Activated naive CD4-positive, alpha-beta T cell treated with anti-CD3 and anti-CD28 coated beads for 36 hours (primary cell): ENCODE data around the gene PHACTR1. TPM values are rescaled to one million over a fixed set of nuclear protein-coding genes. Genes with fewer than 3 reads are reported as not detected.

ENCODE experiments used
- CTCF ChIA-PET: fragments of 350-600 bp; sonication (Branson Sonifier 250); formaldehyde crosslinking; loops from one replicate; lab custom pipeline; 2021; ENCODE audit warnings: antibody characterized with exemption; lab: Charles Lee
- DNase-seq: peaks from one replicate; pipeline ENCODE4 v3.0.0-alpha.2; 2020
- H3K27ac Mint-ChIP-seq: one replicate; pipeline ENCODE4 v1.8.0; 2021; ENCODE audit warnings: mild to moderate bottlenecking, mixed read lengths
- H3K27me3 Mint-ChIP-seq: one replicate; pipeline ENCODE4 v1.8.0; 2021; ENCODE audit warnings: low read depth, mixed read lengths
- H3K36me3 Mint-ChIP-seq: one replicate; pipeline ENCODE4 v1.8.0; 2021; ENCODE audit warnings: low read depth, mixed read lengths
- H3K4me1 Mint-ChIP-seq: one replicate; pipeline ENCODE4 v1.8.0; 2021; ENCODE audit warnings: low read depth, mixed read lengths
- H3K4me3 Mint-ChIP-seq: one replicate; pipeline ENCODE4 v1.8.0; 2021; ENCODE audit warnings: mild to moderate bottlenecking, moderate library complexity, mixed read lengths
- H3K9me3 Mint-ChIP-seq: one replicate; pipeline ENCODE4 v1.8.0; 2021; ENCODE audit warnings: mixed read lengths
- intact Hi-C: fragments of 100-400 bp; cut with micrococcal nuclease; formaldehyde crosslinking; loops from one replicate; pipeline ENCODE4 v1.15.1; 2023
- total RNA-seq, 2 experiments: library from RNA; stranded (reverse); gene quantifications; one replicate each; pipeline ENCODE4 v1.2.3, GENCODE V29; 2021

The PHACTR1 gene
- total RNA-seq, 2 experiments from 2014 or later: 0.31 TPM; not detected in 1

DNA sequence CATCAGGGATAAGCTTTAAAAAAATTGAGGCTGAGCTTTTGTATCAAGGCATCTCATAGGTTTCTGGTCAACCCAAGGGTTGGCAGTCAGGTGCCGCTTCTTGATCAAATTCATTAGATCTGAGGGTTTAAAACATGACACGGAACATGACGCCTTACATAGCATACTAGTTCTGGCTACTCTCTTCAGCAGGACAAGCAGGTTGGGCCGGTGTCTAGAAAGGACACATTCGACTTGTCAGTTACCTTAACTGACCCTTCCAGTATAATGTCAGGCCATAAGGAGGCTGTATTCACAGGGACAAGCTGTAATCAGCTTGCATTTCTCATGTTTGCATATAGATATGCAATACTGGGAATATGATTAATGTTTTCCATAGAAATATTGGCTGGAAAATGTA is 65.6 kb downstream of the PHACTR1 start:
- CTCF ChIA-PET: no interaction called here
- peaks cover 4% of the 10 kb centered on the region for H3K27me3 Mint-ChIP-seq
- H3K27ac Mint-ChIP-seq: no peak overlapping the region
- no peak overlapping the region for H3K4me3 Mint-ChIP-seq
- no peaks in the 10 kb centered on the region for H3K36me3 Mint-ChIP-seq
- DNase-seq: no peak
- H3K9me3 Mint-ChIP-seq: no peaks in the 10 kb centered on the region
- intact Hi-C loops: no loop called here
- H3K4me1 Mint-ChIP-seq: no peaks in the 10 kb centered on the region

DNA sequence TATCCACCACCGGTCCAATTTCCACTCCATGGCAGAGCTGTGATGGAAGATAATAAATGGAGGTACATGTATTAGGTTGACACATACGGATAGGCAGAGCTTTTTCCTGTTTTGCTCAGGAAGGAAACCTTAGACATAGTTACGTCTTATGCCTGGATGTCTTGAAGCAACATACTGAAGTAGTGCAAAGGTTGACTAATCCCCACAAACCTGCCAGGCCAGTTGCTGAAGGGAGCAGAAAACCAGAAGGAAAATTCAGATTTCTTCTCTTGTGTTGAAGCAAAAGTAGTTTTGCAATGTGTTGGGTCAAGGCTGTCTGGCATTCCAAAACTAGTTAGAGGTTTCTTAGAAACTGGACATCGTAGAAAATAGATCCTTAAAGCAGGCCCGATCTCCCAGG is 68.7 kb downstream of the PHACTR1 start:
- no peaks in the 10 kb centered on the region for H3K9me3 Mint-ChIP-seq
- intact Hi-C loops: no loop called here
- no peak overlapping the region for H3K27ac Mint-ChIP-seq
- CTCF ChIA-PET: interaction anchor here (0.7 kb wide), 1 partner anchor 21 kb away, joined by 3 read pairs; no protein-coding TSS in a partner anchor
- DNase-seq: no peak
- peaks cover 5% of the 10 kb centered on the region for H3K27me3 Mint-ChIP-seq
- no peak overlapping the region for H3K4me3 Mint-ChIP-seq
- no peaks in the 10 kb centered on the region for H3K36me3 Mint-ChIP-seq
- H3K4me1 Mint-ChIP-seq: no peaks in the 10 kb centered on the region

DNA sequence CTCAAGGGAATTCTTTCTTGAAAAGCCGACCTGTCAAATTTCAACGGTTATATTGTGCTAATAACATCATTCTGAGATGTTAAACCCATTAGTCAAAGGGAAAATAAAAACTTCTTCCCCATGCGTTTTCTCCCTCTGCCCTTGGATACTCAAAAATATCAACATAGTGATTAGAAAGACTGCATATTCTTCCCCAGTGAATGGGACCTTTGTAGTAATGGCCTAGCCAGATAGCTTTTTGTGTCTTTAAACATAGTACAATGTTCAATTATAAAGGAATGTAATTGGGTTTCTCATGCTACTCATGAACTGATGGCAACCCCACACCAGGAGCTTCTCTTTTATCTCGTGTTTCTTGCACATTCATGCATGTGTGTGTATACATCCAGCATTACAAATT is 69.4 kb downstream of the PHACTR1 start:
- no peaks in the 10 kb centered on the region for H3K9me3 Mint-ChIP-seq
- H3K27ac Mint-ChIP-seq: no peak overlapping the region
- peaks cover 7% of the 10 kb centered on the region for H3K27me3 Mint-ChIP-seq
- H3K4me3 Mint-ChIP-seq: no peak overlapping the region
- no peaks in the 10 kb centered on the region for H3K4me1 Mint-ChIP-seq
- CTCF ChIA-PET: no interaction called here
- no peaks in the 10 kb centered on the region for H3K36me3 Mint-ChIP-seq
- no peak for DNase-seq
- intact Hi-C loops: no loop called here

DNA sequence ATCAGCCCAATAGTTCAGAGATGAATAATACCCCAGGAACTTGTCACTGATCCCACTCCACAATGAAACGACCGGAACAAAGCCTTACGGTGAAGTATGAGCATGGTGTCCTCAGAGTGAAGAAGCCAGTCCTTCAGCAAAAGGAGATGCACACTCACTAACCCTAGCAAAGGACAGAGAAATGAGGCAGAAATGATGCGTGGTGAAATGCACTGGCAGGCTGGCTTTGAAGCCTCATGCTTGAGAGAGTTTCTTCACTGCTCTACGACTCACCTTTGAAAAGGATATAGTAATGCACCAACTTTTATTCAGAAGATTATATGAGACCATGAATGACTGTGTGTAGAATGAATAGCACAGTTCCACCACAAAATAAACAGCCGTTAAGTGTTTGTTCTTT is 74.8 kb downstream of the PHACTR1 start:
- Mint-ChIP-seq H3K9me3 (no peaks in the 10 kb centered on the region), H3K27me3 (peaks cover 10% of the 10 kb centered on the region), H3K36me3 (no peaks in the 10 kb centered on the region), H3K4me1 (no peaks in the 10 kb centered on the region), H3K4me3 (no peak overlapping the region), H3K27ac (no peak overlapping the region)
- intact Hi-C loops: no loop called here
- CTCF ChIA-PET: no interaction called here
- no peak for DNase-seq

DNA sequence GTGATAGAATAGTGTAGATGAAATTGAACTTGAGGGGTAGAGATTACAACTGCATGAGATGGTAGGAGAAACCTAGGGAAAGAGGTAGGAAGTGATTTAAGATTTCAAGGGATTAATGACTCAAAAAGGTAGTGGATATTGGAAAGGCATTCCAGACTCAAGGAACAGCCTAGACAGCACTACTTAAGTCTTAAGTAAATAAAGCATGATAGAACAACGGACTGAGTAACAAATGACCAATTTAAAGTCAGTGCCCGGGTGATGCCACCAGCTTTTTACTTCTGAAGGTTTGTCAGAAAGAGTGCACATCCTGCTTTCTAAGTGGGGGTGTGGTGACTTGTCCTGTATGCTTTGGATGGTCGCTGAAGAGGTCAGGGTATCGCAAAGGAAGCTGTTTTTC is 81.8 kb downstream of the PHACTR1 start:
- no peak overlapping the region for H3K27ac Mint-ChIP-seq
- H3K4me3 Mint-ChIP-seq: no peak overlapping the region
- H3K9me3 Mint-ChIP-seq: no peaks in the 10 kb centered on the region
- DNase-seq: no peak
- CTCF ChIA-PET: no interaction called here
- H3K27me3 Mint-ChIP-seq: peaks cover 6% of the 10 kb centered on the region
- H3K4me1 Mint-ChIP-seq: no peaks in the 10 kb centered on the region
- intact Hi-C loops: no loop called here
- no peaks in the 10 kb centered on the region for H3K36me3 Mint-ChIP-seq

DNA sequence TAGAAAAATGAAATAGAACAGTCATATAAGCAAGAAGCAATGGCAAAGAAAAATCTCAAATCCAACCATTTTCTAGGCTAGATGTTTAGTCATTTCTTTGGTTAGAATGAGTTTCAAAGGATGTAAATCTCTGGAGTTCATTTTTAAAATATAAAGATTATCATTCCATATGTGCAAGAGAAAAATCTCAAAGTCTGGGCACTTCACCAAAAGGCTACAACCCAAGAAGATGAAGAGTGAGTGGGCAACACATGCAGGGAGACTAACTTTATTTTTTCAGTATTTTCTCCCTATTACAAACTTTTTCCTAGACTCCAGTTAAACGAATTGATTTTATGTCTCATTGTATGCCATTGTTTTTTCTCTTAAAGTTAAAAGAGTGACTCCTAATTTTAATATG is 83.6 kb downstream of the PHACTR1 start:
- intact Hi-C loops: no loop called here
- no peaks in the 10 kb centered on the region for H3K36me3 Mint-ChIP-seq
- DNase-seq: no peak
- no peak overlapping the region for H3K27ac Mint-ChIP-seq
- peaks cover 6% of the 10 kb centered on the region for H3K27me3 Mint-ChIP-seq
- H3K4me1 Mint-ChIP-seq: no peaks in the 10 kb centered on the region
- H3K9me3 Mint-ChIP-seq: no peaks in the 10 kb centered on the region
- no peak overlapping the region for H3K4me3 Mint-ChIP-seq
- CTCF ChIA-PET: no interaction called here

DNA sequence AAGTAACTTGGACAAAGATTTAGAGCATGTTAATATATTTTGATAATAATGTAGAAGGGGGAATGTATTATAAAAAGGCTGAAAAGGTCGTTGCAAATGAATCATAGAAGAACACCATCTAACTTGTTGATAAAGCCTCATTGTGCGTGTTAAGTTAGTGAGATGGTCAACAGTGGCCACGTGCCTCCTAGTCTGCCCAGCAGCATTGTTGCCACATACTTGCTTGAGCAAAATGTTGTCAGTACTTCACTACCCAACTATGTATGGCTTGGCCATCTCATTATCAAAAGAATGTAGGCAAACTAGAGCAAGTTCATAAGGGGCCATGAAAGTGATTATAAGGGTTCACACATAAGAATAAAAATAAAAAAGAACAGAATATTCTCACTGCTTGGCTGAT is 84.6 kb downstream of the PHACTR1 start:
- CTCF ChIA-PET: no interaction called here
- no peak overlapping the region for H3K4me3 Mint-ChIP-seq
- H3K4me1 Mint-ChIP-seq: no peaks in the 10 kb centered on the region
- intact Hi-C loops: no loop called here
- no peaks in the 10 kb centered on the region for H3K9me3 Mint-ChIP-seq
- H3K27me3 Mint-ChIP-seq: peaks cover 3% of the 10 kb centered on the region
- no peaks in the 10 kb centered on the region for H3K36me3 Mint-ChIP-seq
- no peak overlapping the region for H3K27ac Mint-ChIP-seq
- no peak for DNase-seq

DNA sequence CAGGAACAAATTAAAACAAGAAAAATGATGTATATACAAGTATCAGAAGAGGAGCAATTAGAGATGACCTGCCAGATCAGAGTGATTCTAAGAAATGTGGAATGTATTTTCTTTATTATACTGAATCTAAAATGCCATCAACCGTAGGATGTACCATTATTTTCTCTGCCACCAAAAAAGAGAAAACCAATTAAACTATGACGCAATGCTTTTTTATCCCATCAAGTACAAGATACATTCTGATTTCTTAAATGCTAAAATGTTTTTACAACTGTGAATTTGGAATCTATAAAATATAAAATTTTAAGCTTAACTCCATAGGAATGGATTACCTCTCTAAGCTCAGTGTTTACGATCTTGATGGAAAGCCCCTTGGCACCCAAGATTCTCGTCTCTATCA is 85.9 kb downstream of the PHACTR1 start:
- Mint-ChIP-seq H3K4me1 (no peaks in the 10 kb centered on the region), H3K27me3 (peaks cover 4% of the 10 kb centered on the region), H3K27ac (no peak overlapping the region), H3K9me3 (no peaks in the 10 kb centered on the region), H3K4me3 (no peak overlapping the region), H3K36me3 (no peaks in the 10 kb centered on the region)
- DNase-seq: no peak
- CTCF ChIA-PET: interaction anchor here (0.9 kb wide), 1 partner anchor 37 kb away, joined by 3 read pairs; no protein-coding TSS in a partner anchor
- intact Hi-C loops: no loop called here

DNA sequence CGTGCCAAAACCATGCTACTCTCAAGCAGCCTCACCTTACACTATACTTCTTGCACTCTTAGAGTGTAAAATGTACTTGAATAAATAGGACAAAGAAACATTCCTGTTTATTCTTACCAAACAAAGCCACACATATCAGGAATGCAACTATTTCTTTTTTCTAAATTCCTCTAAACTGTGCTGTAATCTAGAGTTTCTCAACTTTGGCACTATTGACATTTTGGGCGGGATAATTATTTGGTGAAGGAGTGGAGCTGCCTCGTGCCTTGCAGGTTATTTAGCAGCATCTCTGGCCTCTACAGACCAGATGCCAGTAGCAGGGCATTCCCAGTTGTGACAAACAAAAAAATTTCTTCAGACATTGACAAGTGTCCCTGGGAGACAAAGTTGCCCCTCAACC is 86.9 kb downstream of the PHACTR1 start:
- intact Hi-C loops: no loop called here
- Mint-ChIP-seq H3K27me3 (peaks cover 4% of the 10 kb centered on the region), H3K9me3 (no peaks in the 10 kb centered on the region), H3K4me3 (no peak overlapping the region), H3K27ac (no peak overlapping the region), H3K4me1 (no peaks in the 10 kb centered on the region), H3K36me3 (no peaks in the 10 kb centered on the region)
- DNase-seq: no peak
- CTCF ChIA-PET: no interaction called here

DNA sequence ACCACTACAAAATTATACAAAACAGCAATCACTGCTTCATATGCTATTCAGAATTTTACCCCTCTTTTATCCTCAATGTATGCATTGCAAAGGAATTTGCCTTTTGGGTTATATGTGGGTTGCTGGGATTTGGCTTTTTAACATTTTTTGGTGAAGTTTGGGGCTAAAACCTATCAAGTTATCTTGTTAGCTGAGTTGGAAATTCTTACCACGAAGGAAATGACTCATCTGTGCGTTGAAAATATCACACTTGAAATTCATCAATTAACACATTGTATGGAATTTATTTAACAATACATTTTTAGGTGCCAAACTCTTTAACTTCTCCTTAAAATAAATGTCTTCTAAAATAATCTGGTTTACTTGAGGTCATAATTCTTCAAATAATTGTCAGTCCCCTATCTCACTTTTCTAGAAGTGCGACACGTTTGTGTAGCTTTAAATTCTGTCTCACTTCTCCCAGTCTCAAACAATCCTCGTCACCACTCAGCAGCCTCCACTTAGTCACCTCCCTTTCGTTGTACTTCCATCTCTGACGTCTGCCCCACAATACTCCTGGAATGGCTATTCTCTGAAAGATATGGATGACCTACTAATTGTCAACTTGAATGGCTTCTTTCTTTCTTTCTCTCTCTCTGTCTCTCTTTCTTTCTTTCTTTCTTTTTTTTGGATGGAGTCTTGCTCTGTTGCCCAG is 88.5 kb downstream of the PHACTR1 start:
- Mint-ChIP-seq H3K27me3 (peaks cover 4% of the 10 kb centered on the region), H3K36me3 (no peaks in the 10 kb centered on the region), H3K4me3 (no peak overlapping the region), H3K27ac (no peak overlapping the region), H3K9me3 (no peaks in the 10 kb centered on the region), H3K4me1 (no peaks in the 10 kb centered on the region)
- no peak for DNase-seq
- intact Hi-C loops: no loop called here
- CTCF ChIA-PET: no interaction called here

DNA sequence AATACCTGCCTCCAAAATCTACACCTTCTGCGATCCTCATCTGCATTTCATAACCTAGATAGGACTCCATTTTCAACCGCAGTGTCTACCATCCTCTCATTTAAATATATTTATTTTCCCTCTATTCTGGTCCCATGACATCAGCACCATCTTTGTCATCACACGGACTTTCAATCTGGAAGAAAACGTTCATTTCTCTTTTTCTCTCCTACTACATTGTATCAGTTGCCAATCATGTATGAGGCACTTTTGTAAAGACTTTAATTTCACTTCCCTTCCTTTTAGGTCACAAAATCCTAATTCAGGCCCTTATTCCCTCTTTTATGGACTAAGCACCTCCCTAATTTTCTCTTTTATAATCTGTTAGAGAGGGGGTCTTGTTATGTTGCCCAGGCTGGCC is 89.6 kb downstream of the PHACTR1 start:
- CTCF ChIA-PET: no interaction called here
- Mint-ChIP-seq H3K27me3 (peaks cover 4% of the 10 kb centered on the region), H3K9me3 (no peaks in the 10 kb centered on the region), H3K27ac (no peak overlapping the region), H3K4me3 (no peak overlapping the region), H3K36me3 (no peaks in the 10 kb centered on the region), H3K4me1 (no peaks in the 10 kb centered on the region)
- no peak for DNase-seq
- intact Hi-C loops: no loop called here

DNA sequence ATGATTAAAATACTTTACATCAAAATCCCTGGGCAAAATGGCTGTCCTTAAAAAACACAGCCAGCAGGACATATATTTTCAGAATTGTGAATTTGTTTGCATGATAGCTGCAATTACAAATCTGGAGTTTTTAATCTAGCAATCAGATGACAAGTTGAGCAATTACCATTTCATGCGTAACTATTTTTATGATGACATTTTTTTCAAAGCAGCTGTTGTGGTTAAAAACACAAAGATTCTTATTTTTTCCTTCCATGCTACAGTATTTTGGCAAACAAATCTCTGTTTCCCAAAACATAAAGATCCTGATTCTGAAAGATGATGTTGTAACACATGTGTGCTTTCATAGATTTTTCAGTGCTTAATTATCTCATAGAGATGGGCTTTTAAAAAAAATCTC is 90.2 kb downstream of the PHACTR1 start:
- CTCF ChIA-PET: no interaction called here
- intact Hi-C loops: no loop called here
- no peak overlapping the region for H3K4me3 Mint-ChIP-seq
- peaks cover 4% of the 10 kb centered on the region for H3K27me3 Mint-ChIP-seq
- H3K4me1 Mint-ChIP-seq: no peaks in the 10 kb centered on the region
- H3K36me3 Mint-ChIP-seq: no peaks in the 10 kb centered on the region
- no peak overlapping the region for H3K27ac Mint-ChIP-seq
- H3K9me3 Mint-ChIP-seq: no peaks in the 10 kb centered on the region
- DNase-seq: no peak

DNA sequence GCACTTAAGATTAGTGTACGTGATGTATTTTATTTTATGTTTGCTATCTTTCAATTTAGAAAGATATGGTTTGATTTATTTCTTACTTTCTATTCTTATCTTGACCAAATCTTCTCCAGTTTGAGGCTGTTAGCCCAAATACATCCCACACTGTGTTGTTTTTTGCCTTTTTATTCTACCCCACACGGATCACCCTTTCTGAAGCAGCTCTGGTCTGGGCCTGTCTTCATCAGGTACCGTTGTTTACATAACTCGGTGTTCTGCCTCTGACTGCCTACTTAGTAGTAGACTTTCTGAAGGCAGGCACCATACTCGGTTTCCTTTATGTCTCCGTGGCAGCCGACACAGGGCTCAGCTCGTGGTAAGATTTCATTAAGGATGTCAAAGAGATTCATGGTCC is 95.0 kb downstream of the PHACTR1 start:
- CTCF ChIA-PET: interaction anchor here (1.0 kb wide), 1 partner anchor 76 kb away, joined by 3 read pairs; no protein-coding TSS in a partner anchor

More for the DNA sequence above, 95.0 kb downstream of the PHACTR1 start:
- intact Hi-C loops: no loop called here
- no peak overlapping the region for H3K4me3 Mint-ChIP-seq
- no peaks in the 10 kb centered on the region for H3K36me3 Mint-ChIP-seq
- H3K9me3 Mint-ChIP-seq: no peaks in the 10 kb centered on the region
- no peak for DNase-seq
- peaks cover 4% of the 10 kb centered on the region for H3K27me3 Mint-ChIP-seq
- H3K27ac Mint-ChIP-seq: no peak overlapping the region
- no peaks in the 10 kb centered on the region for H3K4me1 Mint-ChIP-seq
